OCI-LY1 (cell line): ENCODE data around the gene ZBTB7C.

ENCODE experiments used
- CTCF ChIP-seq: fragments of 200-600 bp; sonication (generic), shearing (Covaris generic); IDR thresholded peaks from 2 replicates; pipeline ENCODE4 v1.5.1; 2017; ENCODE audit warnings: mild to moderate bottlenecking, antibody characterized with exemption, low read length, moderate library complexity, mixed read lengths
- EZH2 ChIP-seq: fragments of 200-600 bp; sonication (generic), shearing (Covaris generic); IDR thresholded peaks from 2 replicates; pipeline ENCODE4 v1.8.0; 2017; ENCODE audit warnings: borderline replicate concordance, mixed run types, mild to moderate bottlenecking, antibody characterized with exemption, low read length, moderate library complexity, mixed read lengths

- TF ChIP-seq CTCF, result no peak
- TF ChIP-seq EZH2, result no peak
Observed at GRCh38 chr18:48060346-48060745, 348.8 kb downstream of the ZBTB7C start.
